Endodermal cell (in vitro differentiated cells): ENCODE data around the gene ODF4. TPM values are rescaled to one million over a fixed set of nuclear protein-coding genes. Genes with fewer than 3 reads are reported as not detected.

Experiments used
- DNase-seq: peaks from one replicate; pipeline ENCODE4 v3.0.0-alpha.2; 2017
- H3K27ac ChIP-seq: 2 replicates; pipeline ENCODE4 v1.5.1; 2013; ENCODE audit warnings: mild to moderate bottlenecking, low read depth, low read length, moderate library complexity
- H3K27me3 ChIP-seq: 2 replicates; pipeline ENCODE4 v1.6.1; 2013; ENCODE audit warnings: mild to moderate bottlenecking, low read length, moderate library complexity; ENCODE audit not compliant: insufficient read depth, control insufficient read depth, poor library complexity, severe bottlenecking
- H3K36me3 ChIP-seq: 2 replicates; pipeline ENCODE4 v1.7.0; 2013; ENCODE audit warnings: mild to moderate bottlenecking, low read length, moderate library complexity; ENCODE audit not compliant: control insufficient read depth, insufficient read depth
- H3K4me1 ChIP-seq: one replicate; pipeline ENCODE4 v1.7.0; 2013; ENCODE audit warnings: low read length; ENCODE audit not compliant: control insufficient read depth, insufficient read depth
- H3K4me3 ChIP-seq: 2 replicates; pipeline ENCODE4 v1.5.1; 2013; ENCODE audit warnings: mild to moderate bottlenecking, low read length, moderate library complexity
- H3K9ac ChIP-seq: 2 replicates; pipeline ENCODE4 v1.6.1; 2013; ENCODE audit warnings: mild to moderate bottlenecking, low read length, moderate library complexity; ENCODE audit not compliant: poor library complexity, severe bottlenecking; ENCODE audit errors: extremely low read depth
- H3K9me3 ChIP-seq: 2 replicates; pipeline ENCODE4 v1.6.1; 2013; ENCODE audit warnings: mild to moderate bottlenecking, low read length, moderate library complexity; ENCODE audit not compliant: control insufficient read depth
- H3K27ac Mint-ChIP-seq: 2 replicates; pipeline ENCODE4 v1.8.0; 2020; ENCODE audit warnings: mixed read lengths
- H3K27me3 Mint-ChIP-seq: 2 replicates; pipeline ENCODE4 v1.8.0; 2021; ENCODE audit warnings: mild to moderate bottlenecking, mixed read lengths; ENCODE audit not compliant: insufficient read depth
- H3K36me3 Mint-ChIP-seq: 2 replicates; pipeline ENCODE4 v1.8.0; 2020; ENCODE audit warnings: low read depth, mixed read lengths
- H3K4me1 Mint-ChIP-seq: 2 replicates; pipeline ENCODE4 v1.8.0; 2020; ENCODE audit warnings: mixed read lengths
- H3K4me3 Mint-ChIP-seq: 2 replicates; pipeline ENCODE4 v1.8.0; 2020; ENCODE audit warnings: mild to moderate bottlenecking, moderate library complexity, mixed read lengths
- H3K9me3 Mint-ChIP-seq: 2 replicates; pipeline ENCODE4 v1.8.0; 2020; ENCODE audit warnings: mild to moderate bottlenecking, mixed read lengths
- CTCF ChIP-seq: fragments of 200-600 bp; sonication (generic); conservative IDR thresholded peaks from 2 replicates; pipeline ENCODE4 v1.5.0; 2021; ENCODE audit warnings: antibody characterized with exemption, mild to moderate bottlenecking
- WGBS, 2 experiments: methylation state at CpG; one replicate each; pipeline versions ENCODE4 v1.1.5 to v1.1.7; 2013; ENCODE audit warnings: missing lambda C conversion rate in 2 of 2, mixed read lengths in 1 of 2; ENCODE audit not compliant: insufficient coverage in 1 of 2, insufficient read length in 1 of 2; 5-methylcytosine and 5-hydroxymethylcytosine counted together
- total RNA-seq, 2 donors: library from RNA; stranded (reverse); fragmentation: NEBNext Ultra II Directional in 1 of 2; extraction: Animal tissue kit (Norgen Biotek cat#: 25700) in 1 of 2; gene quantifications; 2 replicates in 1 of 2; 3 replicates in 1 of 2; pipeline ENCODE4 v1.2.1, GENCODE V29; 2021

Gene ODF4
- total RNA-seq, 2 donors from 2014 or later: not detected

GRCh38 chr17:8360751-8361150 lies 21.1 kb downstream of the ODF4 start:
- peak overlapping the region; percentile 3 for H3K4me3 Mint-ChIP-seq
- H3K27ac ChIP-seq: no peak overlapping the region

GRCh38 chr17:8362651-8363332 lies 23.2 kb downstream of the ODF4 start:
- Histone ChIP-seq H3K27ac (no peak overlapping the region), H3K4me3 (no peak overlapping the region), H3K27me3 (no peaks in the 10 kb centered on the region), H3K4me1 (peaks cover 4% of the 10 kb centered on the region), H3K9me3 (no peaks in the 10 kb centered on the region), H3K36me3 (no peaks in the 10 kb centered on the region), H3K9ac (no peak overlapping the region)
- no peak for TF ChIP-seq CTCF
- Mint-ChIP-seq H3K4me3 (no peak overlapping the region), H3K9me3 (peaks cover 2% of the 10 kb centered on the region), H3K4me1 (peaks cover 21% of the 10 kb centered on the region), H3K27me3 (no peaks in the 10 kb centered on the region), H3K27ac (no peak overlapping the region), H3K36me3 (peaks cover 7% of the 10 kb centered on the region)
- WGBS, 2 experiments: 86 to 92% methylated on average over 4 of the region's 4 CpGs
- DNase-seq: no peak

More at GRCh38 chr17:8360751-8361150, 21.1 kb downstream of the ODF4 start:
- Histone ChIP-seq H3K9me3 (peaks cover 4% of the 10 kb centered on the region), H3K36me3 (no peaks in the 10 kb centered on the region), H3K9ac (no peak overlapping the region), H3K4me1 (peaks cover 4% of the 10 kb centered on the region), H3K4me3 (no peak overlapping the region), H3K27me3 (no peaks in the 10 kb centered on the region)
- H3K4me1 Mint-ChIP-seq: peaks cover 20% of the 10 kb centered on the region
- no peak overlapping the region for H3K27ac Mint-ChIP-seq
- peaks cover 4% of the 10 kb centered on the region for H3K9me3 Mint-ChIP-seq
- DNase-seq: no peak
- H3K36me3 Mint-ChIP-seq: peaks cover 10% of the 10 kb centered on the region
- 73 to 100% methylated on average over 1 to 3 of the region's 3 CpGs for WGBS, 2 experiments
- no peak for TF ChIP-seq CTCF
- H3K27me3 Mint-ChIP-seq: no peaks in the 10 kb centered on the region

- peaks cover 2% of the 10 kb centered on the region for H3K9me3 Mint-ChIP-seq
- no peak for TF ChIP-seq CTCF
- WGBS, 2 experiments: 83 to 85% methylated on average over 1 of the region's 1 CpG
- no peaks in the 10 kb centered on the region for H3K4me1 ChIP-seq
- peaks cover 27% of the 10 kb centered on the region for H3K36me3 Mint-ChIP-seq
- H3K36me3 ChIP-seq: peaks cover 14% of the 10 kb centered on the region
- peaks cover 14% of the 10 kb centered on the region for H3K4me1 Mint-ChIP-seq
- no peak overlapping the region for H3K27ac ChIP-seq
- no peak overlapping the region for H3K9ac ChIP-seq
- no peak for DNase-seq
- no peaks in the 10 kb centered on the region for H3K9me3 ChIP-seq
- H3K27me3 ChIP-seq: no peaks in the 10 kb centered on the region
- no peak overlapping the region for H3K4me3 Mint-ChIP-seq
- H3K4me3 ChIP-seq: no peak overlapping the region
- H3K27me3 Mint-ChIP-seq: no peaks in the 10 kb centered on the region
- no peak overlapping the region for H3K27ac Mint-ChIP-seq
These were observed 25.5 kb downstream of the ODF4 start for GRCh38 chr17:8365143-8365542.
